Measurements from ENCODE around the gene C16orf92.
"Not testable (repeated sequence)": the region's sequence is repeated elsewhere in the genome, so short reads cannot be mapped to it uniquely, and the experiment has no call there.

Gene C16orf92

DNA sequence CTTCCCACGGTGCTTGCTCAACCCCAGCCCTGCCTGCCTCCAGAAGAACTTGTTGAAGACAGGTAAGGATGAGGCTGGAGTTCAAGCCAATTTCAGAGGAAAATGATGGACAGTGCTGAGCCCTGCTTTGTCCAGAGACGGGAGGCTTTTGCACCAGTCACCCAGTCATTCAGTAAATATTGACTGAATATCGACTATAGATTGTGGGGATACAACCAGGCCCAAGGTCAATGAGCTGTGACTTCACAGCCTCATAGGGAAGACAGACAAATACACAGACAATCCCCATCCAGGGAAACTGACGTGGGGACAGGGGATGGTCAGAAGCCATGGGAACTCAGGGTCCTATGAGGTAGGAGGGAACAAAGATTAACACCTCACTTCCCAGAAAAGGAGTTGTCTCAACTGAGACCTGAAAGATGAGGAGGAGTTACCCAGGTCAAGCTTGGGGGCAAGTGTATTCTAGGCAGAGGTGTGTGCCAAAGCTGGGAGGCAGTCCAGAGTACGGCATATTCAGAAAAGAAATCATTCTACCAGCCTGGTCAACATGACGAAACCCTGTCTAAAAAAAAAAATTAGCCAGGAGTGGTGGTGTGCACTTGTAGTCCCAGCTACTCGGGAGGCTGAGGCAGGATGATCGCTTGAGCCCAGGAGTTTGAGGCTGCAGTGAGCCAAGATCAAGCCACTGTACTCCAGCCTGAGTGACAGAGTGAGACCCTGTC is 6.3 kb upstream of the C16orf92 start:
- H3K79me2 ChIP-seq (ENCODE audit: insufficient read depth, low read length), result no peaks in the 10 kb centered on the region
- H3K9me3 ChIP-seq (ENCODE audit: insufficient read depth, low read length, severe bottlenecking), result no peaks in the 10 kb centered on the region
- no peak for ATAC-seq (ENCODE audit: insufficient read depth, low read depth)
- H3K4me2 ChIP-seq (ENCODE audit: insufficient read depth, low read length), result no peak overlapping the region
- H3K36me3 ChIP-seq (ENCODE audit: insufficient read depth, low read length), result no peaks in the 10 kb centered on the region
- H3K27ac ChIP-seq (ENCODE audit: low read length), result no peak overlapping the region
- peaks cover 15% of the 10 kb centered on the region for H3K4me1 ChIP-seq (ENCODE audit: insufficient read depth, low read length)
- no peak overlapping the region for H2AFZ ChIP-seq (ENCODE audit: low read depth, low read length)
- no peak overlapping the region for H3K9ac ChIP-seq (ENCODE audit: low read depth, low read length)
- TF ChIP-seq, protein P1, sequence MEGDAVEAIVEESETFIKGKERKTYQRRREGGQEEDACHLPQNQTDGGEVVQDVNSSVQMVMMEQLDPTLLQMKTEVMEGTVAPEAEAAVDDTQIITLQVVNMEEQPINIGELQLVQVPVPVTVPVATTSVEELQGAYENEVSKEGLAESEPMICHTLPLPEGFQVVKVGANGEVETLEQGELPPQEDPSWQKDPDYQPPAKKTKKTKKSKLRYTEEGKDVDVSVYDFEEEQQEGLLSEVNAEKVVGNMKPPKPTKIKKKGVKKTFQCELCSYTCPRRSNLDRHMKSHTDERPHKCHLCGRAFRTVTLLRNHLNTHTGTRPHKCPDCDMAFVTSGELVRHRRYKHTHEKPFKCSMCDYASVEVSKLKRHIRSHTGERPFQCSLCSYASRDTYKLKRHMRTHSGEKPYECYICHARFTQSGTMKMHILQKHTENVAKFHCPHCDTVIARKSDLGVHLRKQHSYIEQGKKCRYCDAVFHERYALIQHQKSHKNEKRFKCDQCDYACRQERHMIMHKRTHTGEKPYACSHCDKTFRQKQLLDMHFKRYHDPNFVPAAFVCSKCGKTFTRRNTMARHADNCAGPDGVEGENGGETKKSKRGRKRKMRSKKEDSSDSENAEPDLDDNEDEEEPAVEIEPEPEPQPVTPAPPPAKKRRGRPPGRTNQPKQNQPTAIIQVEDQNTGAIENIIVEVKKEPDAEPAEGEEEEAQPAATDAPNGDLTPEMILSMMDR (IDR thresholded peaks at IDR 0.05; ENCODE audit: borderline replicate concordance, extremely low read depth, low read length, poor library complexity, severe bottlenecking), result no peak
- TF ChIP-seq EZH2 (IDR thresholded peaks at IDR 0.05; ENCODE audit: borderline replicate concordance, low read depth, low read length, severe bottlenecking), result no peak
- no peak for DNase-seq
- no peaks in the 10 kb centered on the region for H4K20me1 ChIP-seq (ENCODE audit: insufficient read depth, low read length)
- H3K4me3 ChIP-seq (ENCODE audit: low read depth in 1 of 2, low read length in 2 of 2), result no peak overlapping the region
- H3K27me3 ChIP-seq (ENCODE audit: insufficient read depth, low read length, poor library complexity), result no peaks in the 10 kb centered on the region

DNA sequence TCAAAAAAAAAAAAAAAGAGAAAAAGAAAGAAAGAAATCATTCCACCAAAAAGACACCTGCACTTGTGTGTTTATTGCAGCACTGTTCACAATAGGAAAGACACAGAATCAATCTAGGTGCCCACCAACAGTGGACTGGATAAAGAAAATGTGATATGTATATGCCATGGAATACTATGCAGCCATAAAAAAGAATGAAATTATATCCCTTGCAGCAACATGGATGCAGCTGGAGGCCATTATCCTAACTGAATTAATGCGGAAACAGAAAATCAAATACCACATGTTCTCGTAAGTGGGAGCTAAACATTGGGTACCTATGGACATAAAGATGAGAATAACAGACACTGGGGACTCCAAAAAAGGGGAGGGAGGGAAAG is 5.7 kb upstream of the C16orf92 start:
- H3K4me1 ChIP-seq (ENCODE audit: insufficient read depth, low read length), result peaks cover 16% of the 10 kb centered on the region
- H4K20me1 ChIP-seq (ENCODE audit: insufficient read depth, low read length), result no peaks in the 10 kb centered on the region
- no peak overlapping the region for H3K9ac ChIP-seq (ENCODE audit: low read depth, low read length)
- H3K4me2 ChIP-seq (ENCODE audit: insufficient read depth, low read length), result no peak overlapping the region
- no peaks in the 10 kb centered on the region for H3K79me2 ChIP-seq (ENCODE audit: insufficient read depth, low read length)
- no peak overlapping the region for H3K27ac ChIP-seq (ENCODE audit: low read length)
- no peaks in the 10 kb centered on the region for H3K9me3 ChIP-seq (ENCODE audit: insufficient read depth, low read length, severe bottlenecking)
- no peak for ATAC-seq (ENCODE audit: insufficient read depth, low read depth)
- no peaks in the 10 kb centered on the region for H3K36me3 ChIP-seq (ENCODE audit: insufficient read depth, low read length)
- TF ChIP-seq, protein P1 (IDR thresholded peaks at IDR 0.05; ENCODE audit: borderline replicate concordance, extremely low read depth, low read length, poor library complexity, severe bottlenecking), result no peak
- no peak for TF ChIP-seq EZH2 (IDR thresholded peaks at IDR 0.05; ENCODE audit: borderline replicate concordance, low read depth, low read length, severe bottlenecking)
- DNase-seq, result no peak
- H3K27me3 ChIP-seq (ENCODE audit: insufficient read depth, low read length, poor library complexity), result no peaks in the 10 kb centered on the region
- no peak overlapping the region for H2AFZ ChIP-seq (ENCODE audit: low read depth, low read length)
- H3K4me3 ChIP-seq (ENCODE audit: low read depth in 1 of 2, low read length in 2 of 2), result no peak overlapping the region

DNA sequence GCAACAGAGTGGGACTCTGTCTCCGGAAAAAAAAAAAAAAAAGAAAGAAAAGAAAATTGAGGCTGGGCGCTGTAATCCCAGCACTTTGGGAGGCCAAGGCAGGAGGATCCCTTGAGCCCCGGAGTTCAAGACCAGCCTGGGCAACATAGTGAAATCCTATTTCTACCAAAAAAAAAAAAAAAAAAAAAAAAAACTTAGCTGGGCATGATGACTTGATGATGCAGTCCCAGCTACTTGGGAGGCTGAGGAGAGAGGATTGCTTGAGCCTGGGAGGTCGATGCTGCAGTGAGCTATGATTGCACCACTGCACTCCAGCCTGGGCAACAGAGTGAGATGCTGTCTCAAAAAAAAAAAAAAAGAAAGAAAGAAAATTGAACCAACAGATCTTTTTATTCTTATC is 5.1 kb upstream of the C16orf92 start:
- not testable (repeated sequence) for H4K20me1 ChIP-seq (ENCODE audit: insufficient read depth, low read length); DNase-seq; H3K79me2 ChIP-seq (ENCODE audit: insufficient read depth, low read length); H3K4me3 ChIP-seq (ENCODE audit: low read depth in 1 of 2, low read length in 2 of 2); H3K36me3 ChIP-seq (ENCODE audit: insufficient read depth, low read length); H3K9me3 ChIP-seq (ENCODE audit: insufficient read depth, low read length, severe bottlenecking); H3K9ac ChIP-seq (ENCODE audit: low read depth, low read length); H3K4me2 ChIP-seq (ENCODE audit: insufficient read depth, low read length); H3K27me3 ChIP-seq (ENCODE audit: insufficient read depth, low read length, poor library complexity); ATAC-seq (ENCODE audit: insufficient read depth, low read depth); H2AFZ ChIP-seq (ENCODE audit: low read depth, low read length); H3K27ac ChIP-seq (ENCODE audit: low read length)
- H3K4me1 ChIP-seq (ENCODE audit: insufficient read depth, low read length), result peaks cover 16% of the 10 kb centered on the region

DNA sequence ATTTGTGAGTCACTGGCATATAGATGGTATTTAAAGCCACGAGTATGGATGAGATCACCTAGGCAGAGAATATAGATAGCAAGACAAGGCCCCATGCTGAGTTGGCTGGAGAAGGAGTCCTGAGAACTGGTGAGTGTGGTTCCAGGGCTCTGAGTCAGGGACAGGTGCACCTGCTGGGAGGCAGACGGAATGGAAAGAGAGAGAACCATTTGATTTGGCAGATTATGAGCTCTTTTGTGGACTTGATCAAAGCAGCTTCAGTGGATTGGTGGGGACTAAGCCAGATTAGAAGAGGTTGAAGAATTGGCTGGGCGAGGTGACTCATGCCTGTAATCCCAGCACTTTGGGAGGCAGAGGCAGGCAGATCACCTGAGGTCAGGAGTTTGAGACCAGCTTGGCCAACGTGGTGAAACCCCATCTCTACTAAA is 4.3 kb upstream of the C16orf92 start:
- DNase-seq (no peak), ATAC-seq (ENCODE audit: insufficient read depth, low read depth) (no peak)
- no peaks in the 10 kb centered on the region for H3K9me3 ChIP-seq (ENCODE audit: insufficient read depth, low read length, severe bottlenecking)
- H2AFZ ChIP-seq (ENCODE audit: low read depth, low read length), result no peak overlapping the region
- TF ChIP-seq, protein P1 (IDR thresholded peaks at IDR 0.05; ENCODE audit: borderline replicate concordance, extremely low read depth, low read length, poor library complexity, severe bottlenecking), result no peak
- no peak for TF ChIP-seq EZH2 (IDR thresholded peaks at IDR 0.05; ENCODE audit: borderline replicate concordance, low read depth, low read length, severe bottlenecking)
- H3K4me2 ChIP-seq (ENCODE audit: insufficient read depth, low read length), result no peak overlapping the region
- no peaks in the 10 kb centered on the region for H4K20me1 ChIP-seq (ENCODE audit: insufficient read depth, low read length)
- H3K27me3 ChIP-seq (ENCODE audit: insufficient read depth, low read length, poor library complexity), result no peaks in the 10 kb centered on the region
- no peak overlapping the region for H3K4me3 ChIP-seq (ENCODE audit: low read depth in 1 of 2, low read length in 2 of 2)
- H3K79me2 ChIP-seq (ENCODE audit: insufficient read depth, low read length), result no peaks in the 10 kb centered on the region
- no peaks in the 10 kb centered on the region for H3K36me3 ChIP-seq (ENCODE audit: insufficient read depth, low read length)
- no peak overlapping the region for H3K27ac ChIP-seq (ENCODE audit: low read length)
- peaks cover 16% of the 10 kb centered on the region for H3K4me1 ChIP-seq (ENCODE audit: insufficient read depth, low read length)
- H3K9ac ChIP-seq (ENCODE audit: low read depth, low read length), result no peak overlapping the region

Measured in DND-41 (cell line).